ENCODE results near the gene CYSLTR2.

DNA sequence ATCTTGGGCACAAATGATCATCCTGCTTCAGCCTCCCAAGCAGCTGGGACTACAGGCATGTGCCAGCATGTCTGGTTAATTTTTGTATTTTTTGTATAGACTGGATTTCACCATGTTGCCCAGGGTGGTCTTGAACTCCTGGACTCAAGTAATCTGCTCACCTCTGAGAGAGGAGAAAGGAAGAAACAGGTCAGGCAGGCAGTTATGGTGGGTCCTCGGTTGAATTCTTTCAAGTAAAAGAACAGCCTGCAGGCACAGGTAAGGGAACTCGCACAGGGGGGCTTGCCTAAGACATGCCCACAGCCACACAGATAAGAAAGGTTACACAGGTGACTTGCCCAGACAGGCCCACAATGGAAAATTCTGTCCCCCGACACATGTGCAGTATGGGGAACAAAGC is 34.8 kb upstream of the CYSLTR2 start:
- TF ChIP-seq YY1 (IDR thresholded peaks at IDR 0.05; ENCODE audit: insufficient read depth, insufficient read length) (no peak), ZNF274 (IDR thresholded peaks at IDR 0.05; ENCODE audit: low read depth, low read length) (no peak)

All from NT2/D1 (cell line).